NCI-H146 (cell line): ENCODE data around the gene JAM3.
A peak's percentile ranks its signal among the peaks of the same experiment; 100 is the strongest.

ENCODE experiments used
- DNase-seq: peaks from one replicate; lab custom pipeline; 2025; lab: John Stamatoyannopoulos, UW

Gene JAM3

DNA sequence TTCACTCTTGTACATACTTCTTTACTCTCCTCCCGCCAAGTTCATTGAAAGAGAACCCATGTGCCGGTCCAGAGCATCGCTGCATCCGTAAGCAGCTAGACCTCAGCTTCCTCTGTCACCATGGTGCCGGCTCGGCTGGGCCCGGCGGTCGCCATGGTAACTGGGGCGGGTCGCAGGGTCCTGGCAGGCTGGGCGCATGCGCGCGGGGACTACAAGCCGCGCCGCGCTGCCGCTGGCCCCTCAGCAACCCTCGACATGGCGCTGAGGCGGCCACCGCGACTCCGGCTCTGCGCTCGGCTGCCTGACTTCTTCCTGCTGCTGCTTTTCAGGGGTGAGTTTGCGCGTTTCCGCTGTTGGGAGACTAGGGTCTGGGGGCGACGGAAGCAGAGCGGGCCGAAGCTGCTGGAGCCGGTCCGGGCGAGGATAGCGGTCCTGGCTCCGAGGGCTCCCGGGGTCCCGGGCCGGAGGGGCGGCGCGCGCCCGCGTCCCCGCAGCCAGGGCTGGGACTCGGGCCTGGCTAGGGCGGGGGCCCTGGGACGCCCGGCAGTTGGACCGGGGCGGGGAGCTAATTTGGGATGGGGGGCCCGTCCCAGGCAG is at the start of gene JAM3:
TSS of gene JAM3 (plus strand) at position 244 of the 597 bp plus-strand sequence. CDS start at position 256, 12 bp downstream.
- peak; percentile 94 for DNase-seq

DNA sequence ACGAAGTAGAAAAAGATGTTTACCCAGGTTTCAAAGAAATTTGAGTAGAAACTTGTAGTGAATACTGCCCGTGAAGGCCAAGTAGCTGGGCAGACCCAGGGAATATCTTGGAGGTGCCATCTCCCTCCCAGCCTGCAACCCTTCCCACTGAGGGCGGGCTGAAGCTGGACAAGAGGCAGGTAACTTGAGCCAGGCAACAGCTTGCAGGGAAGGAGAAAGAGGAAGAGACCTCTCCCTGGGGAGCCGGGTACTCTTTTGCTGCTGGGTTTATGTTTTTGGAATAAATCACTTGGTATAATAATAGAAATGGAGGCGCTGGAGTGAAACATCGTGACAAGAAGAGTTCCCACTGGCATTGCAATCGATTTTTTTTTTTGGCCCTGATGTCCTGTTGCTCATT is 49.4 kb upstream of the JAM3 start:
- DNase-seq = peak; percentile 16

DNA sequence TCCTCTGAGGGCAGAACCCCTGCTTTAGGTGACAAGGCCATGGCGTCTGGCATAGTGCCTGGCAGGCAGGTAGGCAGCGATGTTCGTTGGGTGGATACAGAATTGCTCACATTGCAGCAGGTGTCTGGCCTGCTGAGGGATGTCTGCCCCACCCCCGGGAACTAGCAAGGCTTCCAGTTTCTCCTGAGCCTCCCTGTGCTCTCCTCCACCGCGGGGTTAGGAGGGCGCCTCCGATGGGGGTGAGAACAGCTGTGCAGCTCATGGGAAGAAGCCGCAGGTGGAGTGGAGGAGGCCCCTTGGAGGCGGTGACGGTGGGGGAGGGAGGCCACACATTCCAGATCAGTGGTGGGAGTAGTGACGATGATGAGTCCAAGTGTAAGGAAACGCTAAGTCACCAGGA is 48.3 kb upstream of the JAM3 start:
- no peak for DNase-seq

DNA sequence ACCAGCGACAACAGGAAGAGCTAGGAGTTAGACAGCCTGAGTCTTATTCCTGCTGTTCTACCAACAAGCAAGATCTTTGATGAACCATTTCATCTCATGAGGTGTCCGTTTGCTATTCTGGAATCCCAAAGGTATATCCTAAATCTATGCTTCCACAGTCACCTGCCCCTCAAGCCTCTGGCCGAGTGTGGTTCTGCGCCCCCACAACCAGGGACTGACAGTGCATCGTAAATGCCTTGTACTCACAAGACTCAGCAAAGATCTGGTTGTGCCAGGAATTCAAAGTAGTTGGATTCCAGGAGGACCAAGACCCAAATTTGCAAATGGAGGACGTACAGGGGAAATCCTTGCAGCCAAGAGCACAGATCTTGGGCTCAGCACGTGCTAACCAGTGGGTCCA is 47.5 kb upstream of the JAM3 start:
- no peak for DNase-seq

DNA sequence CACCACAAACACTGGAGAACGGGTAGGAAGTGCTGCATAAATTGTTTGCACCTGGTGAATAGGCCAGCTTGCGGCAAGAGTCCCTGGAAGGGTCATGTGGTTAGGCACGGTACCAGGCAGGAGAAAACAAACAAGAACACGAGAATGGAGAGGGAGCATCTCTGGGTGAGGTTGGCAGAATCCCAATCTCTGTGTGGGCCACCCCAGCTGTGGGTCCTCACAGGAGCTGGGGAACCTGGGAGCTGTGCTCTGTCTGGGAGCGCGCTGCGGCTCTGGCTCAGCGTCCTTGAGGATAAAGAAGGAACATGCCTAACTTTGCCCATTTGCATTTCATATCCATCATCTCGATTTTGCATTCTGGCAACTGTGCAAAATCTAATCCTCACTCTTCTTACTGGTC is 46.1 kb upstream of the JAM3 start:
- DNase-seq = no peak

DNA sequence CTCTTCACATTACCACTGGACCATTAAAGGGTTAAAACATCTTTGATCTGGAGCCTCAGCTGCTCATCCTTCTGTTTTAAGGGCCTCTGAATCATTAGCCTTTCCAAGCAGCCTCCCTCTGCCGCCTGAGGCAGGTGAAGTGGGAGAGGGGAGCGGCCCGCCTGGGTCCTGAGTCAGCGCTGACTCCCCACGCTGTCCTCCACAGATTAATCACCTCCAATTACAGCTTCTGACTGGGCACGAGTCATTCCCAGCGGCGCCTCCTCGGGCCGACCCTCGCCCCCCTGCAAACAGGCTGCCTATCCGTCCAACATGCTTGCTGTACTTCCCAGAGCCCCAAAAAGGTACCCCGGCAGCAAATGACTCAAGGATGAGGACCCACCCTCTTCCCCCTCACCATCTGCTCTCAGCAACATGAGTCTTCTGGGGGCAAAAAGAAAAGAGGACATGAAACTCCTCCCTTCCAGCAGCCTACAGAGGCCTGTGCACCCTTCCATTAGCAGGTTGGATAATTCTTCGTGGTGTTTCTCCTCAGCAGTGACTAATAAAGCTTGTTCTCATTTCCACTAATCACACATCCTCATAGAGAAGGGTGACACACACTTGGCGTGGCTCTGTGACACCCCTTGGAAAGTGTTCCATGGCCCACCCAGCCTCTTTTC is 44.3 kb upstream of the JAM3 start:
- DNase-seq = no peak

DNA sequence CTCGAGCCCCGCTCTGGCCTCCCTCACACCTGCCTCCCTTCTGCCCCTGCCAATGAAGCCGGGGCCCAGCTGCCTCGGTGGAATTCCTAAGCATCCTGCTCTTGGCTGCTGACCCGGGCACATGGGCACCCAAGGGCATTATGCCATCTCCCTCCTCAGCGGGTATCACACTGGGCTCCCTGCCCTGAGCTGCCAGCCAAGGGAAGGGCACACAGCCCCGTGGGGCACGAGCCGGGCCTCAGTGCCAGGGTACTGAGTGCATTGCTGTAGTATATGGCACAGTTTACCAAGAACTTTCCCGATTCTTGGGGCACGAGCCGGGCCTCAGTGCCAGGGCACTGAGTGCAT is 43.8 kb upstream of the JAM3 start:
- no peak for DNase-seq

DNA sequence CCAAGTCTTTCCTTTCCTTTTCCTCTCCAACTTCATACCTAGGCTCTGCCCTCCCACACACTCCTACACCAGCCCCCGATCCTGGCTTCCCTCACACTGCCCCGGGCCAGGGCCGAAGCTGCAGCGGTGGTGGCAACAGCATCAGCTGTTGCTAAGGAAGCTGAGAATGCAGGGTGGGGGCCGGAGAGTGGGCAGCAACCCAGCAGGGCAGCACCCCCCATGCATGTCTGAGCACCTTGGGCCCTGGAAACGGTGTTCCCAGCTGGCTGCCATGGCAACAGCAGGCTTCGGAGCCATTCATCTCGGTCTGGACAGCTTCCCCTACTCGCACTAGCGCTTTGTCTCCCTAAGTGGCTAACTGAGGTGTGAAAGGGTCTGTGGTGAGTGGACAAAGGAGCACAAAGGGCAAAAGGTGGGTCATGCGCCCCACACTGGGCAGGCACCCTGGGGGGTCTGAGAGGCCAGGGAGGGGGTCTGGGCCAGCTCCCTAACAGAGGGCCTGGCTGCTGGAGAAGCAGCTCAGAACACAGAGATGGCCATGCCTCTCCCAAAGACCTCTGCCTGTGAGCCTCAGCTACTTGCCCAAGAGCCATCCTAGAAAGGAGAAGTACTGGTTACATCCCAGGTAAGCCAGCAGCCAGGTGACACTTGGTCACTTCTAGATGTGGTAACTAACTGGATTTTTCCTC is 42.1 kb upstream of the JAM3 start:
- DNase-seq = peak; percentile 67

DNA sequence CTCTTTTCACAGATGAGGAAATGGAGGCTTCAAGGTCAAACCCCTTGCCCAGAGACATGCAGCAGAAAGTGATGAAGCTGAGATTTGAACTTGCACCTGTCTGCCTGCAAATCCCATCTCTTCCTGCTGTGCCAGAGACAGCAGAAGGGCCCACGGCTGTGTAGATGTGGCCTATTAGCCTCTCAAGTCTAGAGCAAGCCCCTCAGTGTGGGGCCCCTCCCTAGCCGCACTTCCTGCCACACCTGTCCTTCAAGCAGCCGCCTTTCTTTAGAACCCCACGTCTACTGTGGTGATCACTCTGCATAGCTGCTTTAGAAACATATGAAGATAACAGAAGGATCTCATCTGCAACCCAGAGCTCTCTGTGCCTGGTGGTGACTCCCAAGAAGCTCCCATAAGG is 41.2 kb upstream of the JAM3 start:
- no peak for DNase-seq

DNA sequence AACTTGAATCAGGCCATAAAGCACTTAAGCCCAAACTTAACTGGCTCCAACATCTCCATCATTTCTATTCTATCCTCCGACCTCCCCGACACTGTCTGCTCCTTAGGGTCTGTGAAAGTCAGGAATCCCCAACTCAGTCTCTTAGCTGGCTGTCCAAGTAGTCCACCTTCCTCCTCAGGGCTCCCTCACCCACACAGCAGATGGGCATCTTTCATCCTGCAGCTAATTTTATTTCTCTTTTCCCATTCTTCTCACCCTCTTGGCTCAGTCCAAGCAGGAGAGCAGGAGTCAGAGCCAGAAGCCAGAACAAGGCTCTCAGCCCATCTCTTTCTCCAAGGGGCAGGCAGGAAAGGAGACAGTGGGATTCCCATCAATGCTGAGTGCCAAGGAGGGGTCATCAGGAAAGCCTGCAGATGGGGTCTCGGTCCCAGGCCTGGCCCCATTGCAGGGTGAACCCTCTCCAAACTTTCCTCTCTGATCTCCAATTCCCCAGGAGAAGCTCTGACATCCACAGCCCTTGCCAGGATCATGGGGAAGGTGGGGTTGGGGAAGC is 40.4 kb upstream of the JAM3 start:
- DNase-seq = no peak

DNA sequence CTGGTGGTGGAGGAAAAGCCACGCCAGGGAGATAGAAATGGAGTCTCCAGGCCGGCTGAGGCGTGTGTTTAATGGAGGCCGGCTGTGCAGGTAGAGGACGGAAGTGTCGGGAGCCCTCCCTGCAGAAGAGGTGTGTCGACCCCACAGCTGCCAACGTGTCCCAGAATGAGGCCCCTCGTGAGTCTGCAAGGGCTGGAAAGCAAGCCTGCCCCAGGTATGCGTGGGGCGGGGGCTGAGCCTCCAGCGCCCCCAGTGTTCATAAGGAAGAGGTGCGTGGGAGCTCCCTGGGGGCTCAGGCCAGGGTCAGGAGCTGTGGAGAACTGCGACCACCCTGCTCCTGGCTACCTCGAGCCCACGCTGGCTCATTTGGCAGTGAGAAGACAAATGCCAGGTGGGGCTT is 38.0 kb upstream of the JAM3 start:
- DNase-seq = no peak

DNA sequence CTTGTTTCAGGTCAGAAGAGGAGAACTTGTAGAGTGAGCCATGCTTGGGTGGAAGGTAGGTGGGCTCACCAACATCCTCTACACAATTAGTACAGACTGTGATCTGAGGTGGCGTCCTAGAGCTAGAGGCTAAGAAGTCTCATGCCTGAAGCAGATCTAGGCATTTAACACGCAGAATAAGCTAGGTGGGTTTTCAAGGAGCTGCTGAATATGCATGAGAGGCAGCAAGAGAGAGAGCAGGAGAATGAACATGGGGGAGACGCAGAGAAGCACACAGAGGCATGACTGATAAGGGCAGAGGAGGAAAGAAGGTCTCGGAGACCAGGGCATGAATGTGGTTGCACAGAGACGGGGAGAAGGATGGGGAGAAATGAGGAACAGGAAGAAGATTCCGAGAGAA is 36.8 kb upstream of the JAM3 start:
- no peak for DNase-seq

DNA sequence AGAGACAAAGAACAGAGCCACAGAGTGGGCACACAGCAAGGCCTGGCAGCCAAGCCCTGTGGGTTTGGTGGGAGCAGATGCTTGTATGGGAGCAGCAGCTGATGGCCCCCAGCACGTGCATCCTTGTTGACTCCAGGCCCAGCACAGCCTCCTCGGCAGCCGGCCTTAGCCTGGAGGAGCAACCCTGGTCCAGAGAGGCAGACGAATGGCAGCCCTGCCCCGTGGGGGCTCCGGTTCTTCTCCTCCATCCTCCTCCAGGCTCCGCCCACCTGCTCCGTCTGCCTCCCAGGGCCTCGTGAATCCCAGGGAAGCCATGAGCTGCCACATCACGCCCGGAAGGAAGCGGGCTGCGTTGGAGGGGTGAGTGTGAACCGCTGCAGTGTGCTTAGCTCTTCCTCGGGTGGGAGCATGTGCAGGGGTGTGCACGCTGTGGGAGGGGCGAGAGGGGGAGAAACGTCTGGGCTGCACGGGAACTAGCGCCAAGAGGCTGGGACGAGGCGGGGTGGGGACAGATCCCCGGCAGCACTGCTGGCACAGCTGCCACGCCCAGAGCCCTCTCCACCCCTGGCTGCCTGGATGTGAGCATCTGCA is 36.3 kb upstream of the JAM3 start:
- peak; percentile 73 for DNase-seq

DNA sequence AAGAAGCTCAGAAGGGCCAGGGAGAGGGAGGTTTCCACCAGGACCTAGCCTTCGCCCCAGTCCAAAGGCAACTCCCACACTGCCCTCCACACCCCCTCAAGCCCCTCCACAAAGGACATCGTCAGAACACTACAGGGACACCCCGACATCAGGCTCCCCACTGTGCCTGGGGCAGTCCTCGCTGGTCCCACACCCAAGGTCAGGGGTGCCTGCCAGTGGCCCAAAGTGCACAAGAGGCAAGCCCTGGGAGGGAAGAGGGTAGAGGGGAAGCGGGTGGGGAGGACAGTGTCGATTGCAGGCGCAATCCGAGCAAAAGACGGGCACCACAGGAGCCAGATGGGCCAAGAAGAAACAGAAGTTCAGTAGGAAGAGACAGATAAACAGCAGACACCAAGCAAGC is 35.6 kb upstream of the JAM3 start:
- no peak for DNase-seq

DNA sequence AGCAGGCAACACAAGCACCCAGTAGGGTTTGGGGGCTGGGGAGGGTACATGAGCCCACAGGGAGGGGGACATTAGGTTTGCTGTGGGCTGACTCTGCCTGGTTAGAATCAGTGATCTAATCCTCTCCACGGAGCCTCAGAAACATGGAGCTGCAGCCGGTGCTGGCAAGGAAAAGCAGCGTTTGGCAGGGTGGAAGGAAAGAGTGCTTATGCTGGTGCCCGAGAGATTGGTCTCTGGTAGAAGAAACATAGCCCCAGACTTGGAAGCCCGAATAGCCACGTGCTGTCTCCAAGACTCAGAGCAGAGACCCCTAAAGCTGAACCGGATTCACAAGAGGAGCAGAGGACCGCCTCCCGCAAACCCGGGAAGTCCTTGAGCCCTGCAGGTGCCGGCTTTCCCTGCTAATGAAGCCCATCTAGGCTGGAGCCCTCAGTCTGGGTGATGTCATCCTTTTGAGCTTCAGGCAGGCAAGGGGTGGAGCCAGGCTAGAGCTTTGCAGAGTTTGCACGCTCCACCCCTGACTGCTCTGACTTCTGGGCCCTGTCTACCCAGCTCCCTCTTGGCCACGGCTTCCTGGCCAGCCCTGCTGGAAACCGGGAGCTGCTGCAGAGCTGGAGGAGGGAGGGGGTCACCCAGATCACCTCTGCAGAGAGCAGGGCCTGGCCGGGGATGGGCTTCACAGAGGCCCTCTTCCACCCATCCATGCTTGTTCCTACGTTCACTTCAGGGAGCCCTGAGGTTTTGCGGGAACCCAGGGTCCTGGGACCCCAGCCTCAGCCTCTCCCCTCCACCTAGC is 35.0 kb upstream of the JAM3 start:
- peak; percentile 92 for DNase-seq

DNA sequence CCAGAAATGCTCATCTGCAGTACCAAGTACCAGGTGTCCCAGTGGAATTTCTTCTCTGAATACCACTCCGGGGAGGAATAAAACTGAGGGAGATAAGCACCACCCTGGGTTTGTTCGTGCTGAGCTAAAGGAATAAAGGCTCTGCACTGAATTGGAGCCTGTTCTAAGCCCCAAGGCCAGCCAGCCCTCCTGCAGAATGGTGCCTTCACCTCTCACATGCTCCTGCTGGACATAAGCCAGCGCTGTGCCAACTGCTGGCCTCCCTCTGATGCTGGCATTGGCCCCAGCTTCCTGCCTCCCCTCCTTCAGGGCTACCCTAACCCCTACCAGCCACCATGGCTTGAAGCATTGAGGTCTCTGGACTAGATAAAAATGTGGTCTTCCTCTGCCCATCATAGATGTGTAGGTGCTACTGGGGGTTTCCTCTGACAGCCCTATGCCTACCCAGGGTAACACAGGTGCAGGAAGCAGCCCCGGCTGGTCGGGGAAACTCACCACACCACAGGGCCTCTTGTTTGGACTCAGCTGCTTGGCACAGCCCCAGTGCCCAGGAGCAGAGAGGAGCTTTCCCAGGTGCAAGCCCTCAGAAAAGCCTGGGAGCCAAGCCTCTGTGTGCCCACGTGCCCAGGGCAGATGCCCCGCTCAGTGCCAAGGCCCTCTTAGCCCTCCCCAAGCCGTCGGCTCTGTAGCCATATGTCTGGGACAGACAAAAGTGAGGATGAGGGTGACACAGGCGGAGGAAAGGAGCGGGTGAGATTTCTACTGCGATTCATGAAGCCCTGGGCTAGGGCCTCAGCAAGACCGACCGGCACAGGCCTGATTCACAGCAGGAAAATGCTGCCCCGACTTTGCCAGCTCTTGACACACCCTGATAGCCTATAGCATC is 34.1 kb upstream of the JAM3 start:
- no peak for DNase-seq

DNA sequence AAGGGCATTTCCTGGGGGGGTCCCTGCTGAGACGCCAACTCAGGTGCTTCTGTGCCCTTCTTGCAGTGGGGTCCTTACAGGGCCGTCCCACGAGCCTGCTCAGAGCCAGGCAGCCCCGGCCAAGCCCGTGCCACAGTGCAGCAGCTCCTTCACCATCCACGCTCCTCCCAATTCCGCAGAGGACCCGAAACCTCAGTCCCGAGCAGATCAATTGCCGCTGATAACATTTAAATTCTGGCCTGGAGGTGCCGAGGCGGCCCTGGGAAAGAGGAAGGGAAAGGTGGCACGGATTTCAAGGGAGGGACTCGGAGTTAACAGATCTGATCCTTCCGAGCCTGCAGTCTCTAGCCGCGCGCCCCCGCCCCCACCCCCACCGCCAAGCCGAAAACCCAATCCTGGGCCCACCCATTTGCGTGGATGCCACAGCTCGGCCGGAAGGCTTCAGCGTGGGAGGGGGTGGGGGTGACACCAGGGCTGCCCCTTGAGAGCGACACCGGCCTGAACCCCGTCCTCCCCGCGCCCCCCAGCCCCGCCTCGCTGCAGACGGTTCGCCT is 32.3 kb upstream of the JAM3 start:
- DNase-seq = no peak

DNA sequence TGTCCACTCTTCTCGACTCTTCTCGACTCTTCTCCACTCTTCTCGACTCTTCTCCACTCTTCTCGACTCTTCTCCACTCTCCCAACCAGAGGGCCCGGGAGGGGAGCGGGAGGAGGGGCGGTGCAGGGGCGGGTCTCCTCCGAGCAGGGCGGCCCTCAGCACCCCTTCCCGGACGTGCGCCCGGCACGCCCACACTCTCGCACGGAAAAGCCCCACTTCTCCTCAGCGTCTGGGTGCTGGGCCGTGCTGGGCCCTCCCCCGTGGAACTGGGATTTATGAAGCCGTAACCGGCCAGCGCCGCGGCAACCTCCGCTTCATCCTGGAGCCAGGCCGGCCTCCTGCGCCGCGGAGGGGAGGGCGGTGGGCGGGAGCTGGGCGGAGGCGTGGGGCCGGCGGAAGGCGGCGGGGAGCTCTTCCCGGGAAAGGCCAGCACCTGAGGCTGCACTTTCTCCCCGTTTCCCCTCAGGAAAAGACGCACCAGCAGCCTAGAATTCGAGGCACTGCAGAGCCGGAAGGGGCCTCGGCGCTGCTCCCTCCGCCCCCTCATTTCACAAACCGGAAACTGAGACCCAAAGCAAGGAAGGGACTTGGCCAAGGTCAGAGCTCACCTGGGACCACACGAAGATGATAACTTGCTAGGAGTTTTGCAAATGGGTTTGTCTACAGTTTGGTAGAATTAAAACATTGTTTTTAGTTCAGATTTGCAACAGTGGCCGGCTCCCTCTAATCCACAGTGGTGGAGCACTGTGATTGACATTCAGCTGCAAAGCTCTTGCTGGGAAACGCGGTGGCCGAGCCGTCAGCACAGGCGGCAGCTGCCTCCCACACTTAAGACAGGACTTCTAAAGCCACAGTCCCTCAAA is 31.6 kb upstream of the JAM3 start:
- peak; percentile 60 for DNase-seq

DNA sequence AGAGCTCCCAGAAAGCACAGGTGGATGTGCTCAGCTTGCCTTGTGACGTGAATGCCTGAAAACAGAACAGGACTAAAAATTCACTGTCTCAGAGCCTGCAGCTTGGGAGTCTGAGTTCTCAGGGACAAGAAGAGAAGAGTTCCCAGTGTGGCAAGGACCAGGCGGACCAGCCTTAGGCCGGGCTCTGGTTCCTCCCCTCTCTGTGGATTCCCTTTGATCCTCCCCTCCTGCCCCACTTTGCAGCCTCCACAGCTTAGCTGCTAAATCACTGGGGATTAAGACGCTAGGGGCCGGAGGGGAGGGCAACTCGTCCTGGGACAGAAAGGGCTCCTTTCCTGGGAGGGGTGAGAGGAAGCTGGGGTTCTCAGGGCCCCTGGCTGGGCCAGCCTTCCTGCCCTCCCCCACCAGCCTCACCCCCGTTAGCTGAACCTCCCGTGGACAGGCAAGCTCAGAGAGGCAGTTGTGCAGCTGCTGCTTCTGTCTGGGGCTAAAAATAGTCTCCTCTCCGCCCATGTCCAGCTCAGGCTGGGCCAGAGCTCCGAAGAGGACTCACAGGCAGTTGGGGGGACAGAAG is 29.9 kb upstream of the JAM3 start:
- no peak for DNase-seq
